HEK293 (cell line): ENCODE measurements around the gene BCL2.

Experiments used
- MEIS1 ChIP-seq: sonication (generic); formaldehyde crosslinking; IDR thresholded peaks from 2 replicates; pipeline ENCODE4 v1.8.1; 2022; ENCODE audit warnings: missing genetic modification reagents, mild to moderate bottlenecking, borderline replicate concordance
- ZBTB1 ChIP-seq: fragments of 450-650 bp; formaldehyde crosslinking; IDR thresholded peaks from 2 replicates; pipeline ENCODE4 v1.5.1; 2016; ENCODE audit warnings: missing biosample characterization, missing genetic modification characterization
- ZNF366 ChIP-seq: fragments of 450-650 bp; formaldehyde crosslinking; conservative IDR thresholded peaks from 2 replicates; pipeline ENCODE4 v1.5.1; 2016; ENCODE audit warnings: missing biosample characterization, missing genetic modification characterization
- ZNF501 ChIP-seq: fragments of 450-650 bp; formaldehyde crosslinking; IDR thresholded peaks from 2 replicates; pipeline ENCODE4 v1.5.1; 2016; ENCODE audit warnings: missing biosample characterization, missing genetic modification characterization

DNA sequence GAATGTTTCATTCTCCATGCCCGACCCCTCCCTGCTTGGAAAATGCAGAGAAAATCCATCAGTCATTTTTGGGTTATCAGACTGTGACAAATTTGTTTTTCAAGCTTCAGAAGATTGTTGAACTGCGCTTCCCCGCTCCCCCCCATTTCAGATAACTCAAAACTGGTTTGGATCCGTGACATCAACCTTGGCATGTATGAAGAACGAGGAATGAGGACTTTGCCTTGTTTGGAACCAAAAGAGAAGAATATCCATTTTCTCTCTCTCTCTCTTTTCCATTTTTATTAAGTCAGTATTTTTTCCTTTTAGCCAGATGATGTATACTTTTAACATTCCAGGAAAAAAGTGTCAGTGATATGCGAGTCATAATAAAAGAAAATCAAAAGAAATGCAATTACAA, 171.6 kb downstream of the BCL2 start:
- TF ChIP-seq MEIS1 (CRISPR knock-in tag) (no peak), ZBTB1 (tag by site-specific recombination) (no peak), ZNF501 (tag by site-specific recombination) (no peak), ZNF366 (tag by site-specific recombination) (no peak)
